Measurements from ENCODE around the gene ERI3.

Gene ERI3

DNA sequence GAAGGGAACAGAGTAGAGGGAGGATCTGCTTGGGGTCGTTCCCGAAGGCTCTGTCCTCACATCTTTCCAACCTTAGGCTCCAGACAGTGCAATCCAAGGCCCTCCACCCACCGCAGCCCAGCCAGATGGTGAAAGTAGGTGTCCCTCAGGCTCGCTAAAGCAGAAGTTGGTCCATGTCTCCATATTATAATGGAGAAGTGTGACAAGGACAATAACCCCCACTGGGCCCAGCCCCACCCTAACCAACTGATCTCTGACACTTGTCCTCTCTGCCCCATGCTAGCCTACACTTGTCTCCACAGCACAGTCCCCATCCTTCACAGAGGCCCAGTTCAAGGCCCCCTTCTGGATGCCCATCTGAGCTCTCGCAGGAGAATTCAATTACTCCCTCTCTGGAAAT lies 93.1 kb downstream of the ERI3 start:
- Histone ChIP-seq H3K9me3 (ENCODE audit: control insufficient read depth in 2 of 2, low read length in 2 of 2) (no peaks in the 10 kb centered on the region), H3K27me3 (ENCODE audit: control insufficient read depth in 1 of 2, insufficient read depth in 2 of 2, low read length in 2 of 2) (no peaks in the 10 kb centered on the region), H3K36me3 (ENCODE audit: control insufficient read depth in 2 of 2, insufficient read depth in 2 of 2, low read length in 2 of 2) (peaks cover 0 to 3% of the 10 kb centered on the region in 2 donors), H3K4me3 (ENCODE audit: low read length in 2 of 2) (no peak overlapping the region), H3K4me1 (ENCODE audit: control insufficient read depth, insufficient read depth, low read length) (no peaks in the 10 kb centered on the region), H3K9ac (ENCODE audit: low read length in 2 of 2) (no peak overlapping the region), H3K27ac (ENCODE audit: low read length) (no peak overlapping the region)

DNA sequence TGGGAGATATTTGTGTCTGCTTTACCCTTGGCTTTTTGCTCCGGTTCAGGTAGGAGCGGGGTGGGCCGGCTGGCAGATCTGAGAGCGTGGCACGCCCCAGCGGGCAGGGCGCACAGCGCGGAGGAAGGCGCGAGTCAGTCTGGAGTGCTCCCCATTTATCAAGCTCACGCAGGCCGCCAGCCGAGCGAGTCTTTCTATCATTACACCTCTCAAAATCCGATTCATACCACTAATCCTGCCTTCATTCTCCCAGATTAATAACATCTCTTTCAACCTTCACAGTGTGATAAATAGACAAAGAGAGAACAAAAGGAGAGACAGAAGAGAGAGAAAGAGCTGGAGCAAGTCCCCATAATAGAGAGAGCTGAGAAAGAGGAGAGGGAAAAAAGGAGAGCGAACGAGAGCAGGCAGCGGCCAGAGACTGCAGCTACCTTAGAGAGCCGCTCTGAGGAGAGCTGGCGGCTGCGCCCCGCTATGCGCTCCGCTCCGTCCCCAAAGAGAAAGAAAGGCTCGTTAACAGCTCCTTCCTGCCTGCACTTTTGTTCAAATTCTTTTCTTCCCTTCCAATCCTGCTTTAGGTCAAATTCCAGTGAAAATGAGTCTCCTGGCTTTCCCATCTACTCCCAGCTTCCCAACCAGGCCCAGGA lies 93.8 kb downstream of the ERI3 start:
- Histone ChIP-seq H3K9me3 (ENCODE audit: control insufficient read depth in 2 of 2, low read length in 2 of 2) (no peaks in the 10 kb centered on the region), H3K27me3 (ENCODE audit: control insufficient read depth in 1 of 2, insufficient read depth in 2 of 2, low read length in 2 of 2) (no peaks in the 10 kb centered on the region), H3K36me3 (ENCODE audit: control insufficient read depth in 2 of 2, insufficient read depth in 2 of 2, low read length in 2 of 2) (peaks cover 2 to 6% of the 10 kb centered on the region in 2 donors), H3K9ac (ENCODE audit: low read length in 2 of 2) (no peak overlapping the region), H3K4me3 (ENCODE audit: low read length in 2 of 2) (no peak overlapping the region), H3K27ac (ENCODE audit: low read length) (no peak overlapping the region), H3K4me1 (ENCODE audit: control insufficient read depth, insufficient read depth, low read length) (no peaks in the 10 kb centered on the region)

DNA sequence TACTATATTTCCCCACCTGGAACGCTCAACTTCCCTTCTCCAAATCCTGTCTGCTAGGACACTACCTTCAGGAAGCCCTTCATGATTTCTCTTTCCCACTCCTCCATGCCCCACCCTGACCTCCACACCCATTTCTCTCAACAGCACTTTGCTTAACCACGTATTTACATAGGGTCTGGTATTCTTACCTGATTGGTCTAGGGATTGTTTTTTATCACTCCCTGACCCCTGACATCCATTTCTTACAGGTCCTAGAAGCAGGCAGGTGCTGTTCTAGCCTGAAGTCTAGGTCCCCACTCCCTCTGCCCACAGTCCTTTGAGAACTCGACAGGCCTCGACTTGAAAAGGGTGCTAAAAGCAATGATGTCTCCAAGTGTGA lies 94.3 kb downstream of the ERI3 start:
- Histone ChIP-seq H3K27ac (ENCODE audit: low read length) (no peak overlapping the region), H3K9me3 (ENCODE audit: control insufficient read depth in 2 of 2, low read length in 2 of 2) (no peaks in the 10 kb centered on the region), H3K4me1 (ENCODE audit: control insufficient read depth, insufficient read depth, low read length) (no peaks in the 10 kb centered on the region), H3K4me3 (ENCODE audit: low read length in 2 of 2) (no peak overlapping the region), H3K9ac (ENCODE audit: low read length in 2 of 2) (no peak overlapping the region), H3K27me3 (ENCODE audit: control insufficient read depth in 1 of 2, insufficient read depth in 2 of 2, low read length in 2 of 2) (no peaks in the 10 kb centered on the region), H3K36me3 (ENCODE audit: control insufficient read depth in 2 of 2, insufficient read depth in 2 of 2, low read length in 2 of 2) (peaks cover 4 to 6% of the 10 kb centered on the region in 2 donors)

DNA sequence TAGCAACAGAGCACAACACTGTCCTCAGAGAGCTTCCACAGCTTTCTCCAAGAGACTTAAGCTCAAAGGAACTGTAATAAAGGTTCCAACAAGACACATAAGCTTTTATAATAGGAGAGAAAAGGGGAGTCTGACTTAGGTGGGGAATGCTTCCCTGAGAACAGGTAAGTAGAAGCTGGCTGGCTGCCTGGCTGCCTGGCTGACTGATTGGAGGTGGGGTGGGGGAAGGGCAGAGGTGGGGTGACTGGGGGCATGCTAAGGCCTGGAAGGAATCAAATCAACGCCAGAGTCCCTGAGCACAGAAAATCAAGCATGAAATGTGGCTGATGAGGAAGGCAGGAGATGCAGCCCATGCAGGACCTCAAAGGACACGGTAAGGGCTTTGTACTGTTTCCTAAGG lies 96.0 kb downstream of the ERI3 start:
- H3K9ac ChIP-seq (ENCODE audit: low read length in 2 of 2): no peak overlapping the region
- H3K9me3 ChIP-seq (ENCODE audit: control insufficient read depth in 2 of 2, low read length in 2 of 2): no peaks in the 10 kb centered on the region
- H3K27ac ChIP-seq (ENCODE audit: low read length): no peak overlapping the region
- no peaks in the 10 kb centered on the region for H3K4me1 ChIP-seq (ENCODE audit: control insufficient read depth, insufficient read depth, low read length)
- H3K36me3 ChIP-seq (ENCODE audit: control insufficient read depth in 2 of 2, insufficient read depth in 2 of 2, low read length in 2 of 2): peaks cover 4 to 6% of the 10 kb centered on the region in 2 donors
- no peaks in the 10 kb centered on the region for H3K27me3 ChIP-seq (ENCODE audit: control insufficient read depth in 1 of 2, insufficient read depth in 2 of 2, low read length in 2 of 2)
- H3K4me3 ChIP-seq (ENCODE audit: low read length in 2 of 2): no peak overlapping the region

DNA sequence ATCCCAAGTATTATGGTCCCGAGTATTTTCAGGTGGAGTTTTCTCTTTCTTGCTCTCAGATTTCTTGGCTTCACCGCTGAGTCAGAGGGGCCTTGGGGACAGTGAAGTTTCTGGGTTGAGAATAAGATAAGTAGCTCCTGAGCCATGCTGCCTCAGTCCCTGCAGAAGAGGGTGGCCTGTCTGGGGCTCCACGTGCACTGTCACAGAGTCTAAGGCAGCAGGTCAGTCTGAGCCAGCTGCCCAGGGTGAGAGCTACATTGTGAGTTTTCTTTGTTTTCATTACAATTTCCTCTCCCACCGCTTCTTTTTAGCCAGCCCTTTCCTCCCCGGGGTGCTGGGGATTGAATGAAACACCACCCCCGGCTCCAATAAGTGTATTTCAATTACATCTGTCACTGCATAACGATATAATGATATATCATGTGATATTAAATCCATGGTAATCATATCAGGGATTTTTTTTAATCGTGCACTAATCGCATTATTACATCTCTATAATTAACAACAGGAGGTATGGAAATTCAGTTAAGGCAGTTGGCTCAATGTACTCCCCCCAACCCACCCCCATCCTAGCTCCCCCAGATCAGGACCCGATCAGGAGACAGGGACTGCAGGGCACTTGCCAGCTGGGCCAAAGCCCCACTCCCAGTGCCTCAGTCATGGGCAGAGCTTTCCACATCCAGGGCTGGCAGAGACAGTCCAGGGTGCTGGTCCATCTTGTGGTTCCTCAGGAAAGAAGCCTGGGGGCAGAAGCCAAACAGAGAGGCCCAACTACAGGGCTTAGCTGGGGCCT lies 98.1 kb downstream of the ERI3 start:
- Histone ChIP-seq H3K27me3 (ENCODE audit: control insufficient read depth in 1 of 2, insufficient read depth in 2 of 2, low read length in 2 of 2) (no peaks in the 10 kb centered on the region), H3K36me3 (ENCODE audit: control insufficient read depth in 2 of 2, insufficient read depth in 2 of 2, low read length in 2 of 2) (peaks cover 4 to 6% of the 10 kb centered on the region in 2 donors), H3K9me3 (ENCODE audit: control insufficient read depth in 2 of 2, low read length in 2 of 2) (no peaks in the 10 kb centered on the region), H3K9ac (ENCODE audit: low read length in 2 of 2) (no peak overlapping the region), H3K4me3 (ENCODE audit: low read length in 2 of 2) (no peak overlapping the region), H3K27ac (ENCODE audit: low read length) (no peak overlapping the region), H3K4me1 (ENCODE audit: control insufficient read depth, insufficient read depth, low read length) (no peaks in the 10 kb centered on the region)

DNA sequence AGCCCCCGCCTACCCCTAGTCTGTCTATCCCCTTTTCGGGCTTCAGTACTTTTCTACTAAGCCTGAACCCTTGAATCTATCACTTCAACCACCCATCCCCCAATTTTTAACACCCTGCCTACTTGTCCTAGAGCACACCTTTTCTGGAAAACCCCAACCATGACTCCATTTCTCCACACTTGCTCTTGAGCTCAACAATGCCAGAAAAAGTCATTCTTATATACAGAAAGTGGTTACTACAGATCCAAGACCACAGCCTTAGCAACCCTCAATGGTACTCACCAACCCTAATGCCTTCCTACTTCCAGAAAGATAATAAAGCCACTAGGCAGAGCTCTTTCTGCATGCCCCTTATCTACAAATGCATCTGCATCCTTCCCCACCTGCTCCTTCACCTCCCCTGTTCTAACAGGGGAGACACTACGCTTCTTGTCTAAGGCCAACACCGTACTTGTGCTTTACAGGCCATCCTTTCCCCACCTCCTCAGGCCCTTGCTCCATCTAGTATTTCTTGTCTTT lies 100.6 kb downstream of the ERI3 start:
- Histone ChIP-seq H3K27ac (ENCODE audit: low read length) (no peak overlapping the region), H3K27me3 (ENCODE audit: control insufficient read depth in 1 of 2, insufficient read depth in 2 of 2, low read length in 2 of 2) (no peaks in the 10 kb centered on the region), H3K4me1 (ENCODE audit: control insufficient read depth, insufficient read depth, low read length) (no peaks in the 10 kb centered on the region), H3K36me3 (ENCODE audit: control insufficient read depth in 2 of 2, insufficient read depth in 2 of 2, low read length in 2 of 2) (peaks cover 4 to 9% of the 10 kb centered on the region in 2 donors), H3K9ac (ENCODE audit: low read length in 2 of 2) (no peak overlapping the region), H3K4me3 (ENCODE audit: low read length in 2 of 2) (no peak overlapping the region), H3K9me3 (ENCODE audit: control insufficient read depth in 2 of 2, low read length in 2 of 2) (no peaks in the 10 kb centered on the region)

DNA sequence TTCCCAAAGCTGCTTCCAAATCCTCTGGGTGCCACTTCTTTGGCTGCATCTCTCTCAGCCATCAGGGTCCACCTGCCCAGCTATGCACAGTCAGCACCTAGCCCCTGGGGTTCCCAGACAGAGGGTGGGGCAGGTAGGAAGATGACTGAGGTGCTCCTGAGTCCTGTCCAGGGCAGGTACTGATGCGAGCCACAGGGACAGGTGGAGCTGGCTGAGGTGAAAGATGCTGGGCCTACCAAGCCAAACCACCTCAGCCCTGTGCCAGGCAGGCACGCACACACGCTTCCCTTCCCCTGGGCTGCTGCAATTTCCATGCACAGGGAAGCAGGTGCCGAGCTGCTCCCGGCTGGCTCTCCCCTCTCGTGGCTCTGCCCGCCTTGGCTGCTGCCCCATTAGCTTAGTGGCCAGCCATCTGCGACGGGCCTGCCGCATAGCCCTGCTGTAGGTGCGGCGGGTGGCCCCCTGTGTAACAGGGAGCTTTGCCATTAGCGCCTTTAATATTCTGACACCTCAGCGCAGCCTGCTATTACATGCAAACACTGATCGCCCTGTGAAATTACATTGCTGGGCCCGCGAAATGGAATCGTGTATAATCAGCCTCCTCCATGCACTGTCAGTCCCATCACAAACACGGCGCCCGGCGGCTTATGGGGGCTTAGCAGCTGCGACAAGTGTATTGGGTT lies 102.9 kb downstream of the ERI3 start:
- H3K27ac ChIP-seq (ENCODE audit: low read length): no peak overlapping the region
- no peaks in the 10 kb centered on the region for H3K9me3 ChIP-seq (ENCODE audit: control insufficient read depth in 2 of 2, low read length in 2 of 2)
- no peak overlapping the region for H3K9ac ChIP-seq (ENCODE audit: low read length in 2 of 2)
- peaks cover 7 to 8% of the 10 kb centered on the region in 2 donors for H3K36me3 ChIP-seq (ENCODE audit: control insufficient read depth in 2 of 2, insufficient read depth in 2 of 2, low read length in 2 of 2)
- no peak overlapping the region for H3K4me3 ChIP-seq (ENCODE audit: low read length in 2 of 2)
- no peaks in the 10 kb centered on the region for H3K4me1 ChIP-seq (ENCODE audit: control insufficient read depth, insufficient read depth, low read length)
- H3K27me3 ChIP-seq (ENCODE audit: control insufficient read depth in 1 of 2, insufficient read depth in 2 of 2, low read length in 2 of 2): no peaks in the 10 kb centered on the region

DNA sequence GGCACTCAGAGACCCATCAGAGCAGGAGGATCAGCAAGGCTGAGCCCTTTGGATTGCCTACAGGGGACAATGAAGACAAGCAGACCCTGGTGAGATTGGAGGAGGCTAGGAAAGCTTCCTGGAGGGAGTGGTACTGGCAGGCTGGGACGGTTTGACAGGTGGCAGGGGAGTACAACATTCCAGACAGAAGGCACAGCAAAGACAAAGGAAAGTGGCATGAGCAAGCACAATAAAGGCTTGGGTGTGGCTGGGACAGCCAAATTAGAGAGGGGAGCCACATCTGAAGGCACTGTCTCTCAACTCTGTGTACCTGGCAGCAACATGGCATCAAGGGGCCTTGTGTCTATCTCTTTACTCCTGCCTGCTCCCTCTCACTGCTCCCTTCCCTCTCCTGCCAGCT lies 103.6 kb downstream of the ERI3 start:
- no peak overlapping the region for H3K4me3 ChIP-seq (ENCODE audit: low read length in 2 of 2)
- peaks cover 7% of the 10 kb centered on the region in 2 donors for H3K36me3 ChIP-seq (ENCODE audit: control insufficient read depth in 2 of 2, insufficient read depth in 2 of 2, low read length in 2 of 2)
- H3K27me3 ChIP-seq (ENCODE audit: control insufficient read depth in 1 of 2, insufficient read depth in 2 of 2, low read length in 2 of 2): no peaks in the 10 kb centered on the region
- no peaks in the 10 kb centered on the region for H3K4me1 ChIP-seq (ENCODE audit: control insufficient read depth, insufficient read depth, low read length)
- no peak overlapping the region for H3K9ac ChIP-seq (ENCODE audit: low read length in 2 of 2)
- no peaks in the 10 kb centered on the region for H3K9me3 ChIP-seq (ENCODE audit: control insufficient read depth in 2 of 2, low read length in 2 of 2)
- H3K27ac ChIP-seq (ENCODE audit: low read length): no peak overlapping the region

DNA sequence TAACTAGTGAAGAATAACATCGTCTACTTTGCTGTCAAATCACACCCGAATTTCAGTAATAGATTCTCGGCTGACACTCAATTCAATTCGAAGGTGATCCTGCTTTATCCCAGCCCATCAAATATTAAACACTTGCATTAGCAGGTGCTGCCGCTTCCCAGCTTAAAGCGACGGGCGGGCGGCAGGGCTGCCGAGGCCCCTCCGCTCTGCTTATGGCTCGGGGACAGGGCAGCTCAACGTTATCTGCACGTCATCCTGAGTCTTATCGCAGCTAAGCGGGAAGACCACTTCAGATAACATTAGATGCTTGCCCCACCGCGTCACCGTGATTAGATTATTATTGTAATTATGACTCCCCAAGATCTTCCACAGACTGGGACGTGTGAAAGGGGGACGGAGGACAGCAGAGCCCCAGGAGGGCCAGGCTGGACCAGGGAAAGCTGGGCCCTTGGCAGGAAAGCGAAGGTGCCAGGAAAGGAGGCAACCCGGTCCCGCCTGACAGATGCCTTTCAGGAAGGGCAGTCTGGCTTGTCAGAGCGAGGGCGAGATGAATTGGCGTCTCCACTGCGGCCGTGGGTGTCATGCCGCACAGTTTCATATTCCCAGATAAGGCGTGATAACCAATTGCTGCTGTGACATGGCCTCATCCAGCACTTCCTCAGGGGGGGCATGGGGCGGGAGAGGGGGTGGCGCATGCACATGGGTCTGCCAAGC lies 104.8 kb downstream of the ERI3 start:
- no peaks in the 10 kb centered on the region for H3K27me3 ChIP-seq (ENCODE audit: control insufficient read depth in 1 of 2, insufficient read depth in 2 of 2, low read length in 2 of 2)
- H3K36me3 ChIP-seq (ENCODE audit: control insufficient read depth in 2 of 2, insufficient read depth in 2 of 2, low read length in 2 of 2): peaks cover 3 to 7% of the 10 kb centered on the region in 2 donors
- H3K9me3 ChIP-seq (ENCODE audit: control insufficient read depth in 2 of 2, low read length in 2 of 2): no peaks in the 10 kb centered on the region
- no peak overlapping the region for H3K9ac ChIP-seq (ENCODE audit: low read length in 2 of 2)
- H3K4me3 ChIP-seq (ENCODE audit: low read length in 2 of 2): no peak overlapping the region
- H3K27ac ChIP-seq (ENCODE audit: low read length): no peak overlapping the region
- H3K4me1 ChIP-seq (ENCODE audit: control insufficient read depth, insufficient read depth, low read length): no peaks in the 10 kb centered on the region

DNA sequence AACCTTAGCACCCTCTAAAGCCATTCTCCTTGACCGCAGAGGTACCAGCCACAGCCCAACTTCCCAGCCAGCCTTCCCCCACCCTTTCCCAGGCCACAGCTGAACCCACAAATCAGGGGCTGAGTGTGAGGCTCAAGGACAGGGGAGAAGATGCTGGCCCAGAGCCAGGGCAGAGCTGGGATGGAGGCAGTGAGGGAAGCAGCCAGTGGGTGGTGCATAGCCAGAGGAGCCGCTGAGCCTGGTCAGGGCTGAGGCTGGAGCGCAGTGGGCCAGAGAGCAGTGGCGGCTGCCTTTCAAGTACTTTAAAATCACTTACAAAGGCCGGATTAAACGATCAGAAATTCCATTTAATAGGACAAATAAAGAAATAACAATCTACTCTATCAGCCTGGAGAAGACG lies 105.5 kb downstream of the ERI3 start:
- no peak overlapping the region for H3K9ac ChIP-seq (ENCODE audit: low read length in 2 of 2)
- H3K9me3 ChIP-seq (ENCODE audit: control insufficient read depth in 2 of 2, low read length in 2 of 2): no peaks in the 10 kb centered on the region
- H3K4me1 ChIP-seq (ENCODE audit: control insufficient read depth, insufficient read depth, low read length): no peaks in the 10 kb centered on the region
- H3K36me3 ChIP-seq (ENCODE audit: control insufficient read depth in 2 of 2, insufficient read depth in 2 of 2, low read length in 2 of 2): peaks cover 3 to 7% of the 10 kb centered on the region in 2 donors
- H3K27ac ChIP-seq (ENCODE audit: low read length): no peak overlapping the region
- no peak overlapping the region for H3K4me3 ChIP-seq (ENCODE audit: low read length in 2 of 2)
- no peaks in the 10 kb centered on the region for H3K27me3 ChIP-seq (ENCODE audit: control insufficient read depth in 1 of 2, insufficient read depth in 2 of 2, low read length in 2 of 2)
